Myometrial cell (primary cell): Measurements from ENCODE around the gene HLA-DQB2. TPM values are rescaled to one million over a fixed set of nuclear protein-coding genes. Genes with fewer than 3 reads are reported as not detected.

Experiments
- total RNA-seq: library from RNA; depleted of rRNA; stranded (reverse); fragments of >200 nt; gene quantifications from 2 replicates; pipeline ENCODE4 v1.2.3, GENCODE V29; 2015

HLA-DQB2 gene
- not detected in 2 replicates for total RNA-seq

DNA sequence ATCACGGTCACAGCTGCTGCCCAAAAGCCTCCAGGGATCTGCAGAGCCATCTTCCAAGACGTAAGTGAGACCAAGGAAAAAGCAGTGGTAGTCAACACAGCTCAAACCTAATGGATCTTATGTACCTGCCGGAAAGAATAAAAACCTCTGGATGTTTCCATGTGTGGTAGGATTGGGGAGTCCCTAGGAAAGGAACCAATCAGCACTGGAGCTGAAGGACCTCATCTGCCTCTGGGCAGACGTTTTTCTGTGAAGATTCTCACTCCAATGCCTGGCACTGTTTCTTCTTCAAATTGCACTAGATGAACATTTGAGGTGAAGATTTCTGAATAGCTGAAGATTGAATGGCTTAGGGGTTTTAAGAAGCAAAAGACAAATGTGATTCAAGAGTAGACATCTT is at the start of gene HLA-DQB2:
HLA-DQB2 (minus strand) TSS at position 112 of the 400 bp plus-strand sequence; CDS start at position 50, 62 bp downstream.

DNA sequence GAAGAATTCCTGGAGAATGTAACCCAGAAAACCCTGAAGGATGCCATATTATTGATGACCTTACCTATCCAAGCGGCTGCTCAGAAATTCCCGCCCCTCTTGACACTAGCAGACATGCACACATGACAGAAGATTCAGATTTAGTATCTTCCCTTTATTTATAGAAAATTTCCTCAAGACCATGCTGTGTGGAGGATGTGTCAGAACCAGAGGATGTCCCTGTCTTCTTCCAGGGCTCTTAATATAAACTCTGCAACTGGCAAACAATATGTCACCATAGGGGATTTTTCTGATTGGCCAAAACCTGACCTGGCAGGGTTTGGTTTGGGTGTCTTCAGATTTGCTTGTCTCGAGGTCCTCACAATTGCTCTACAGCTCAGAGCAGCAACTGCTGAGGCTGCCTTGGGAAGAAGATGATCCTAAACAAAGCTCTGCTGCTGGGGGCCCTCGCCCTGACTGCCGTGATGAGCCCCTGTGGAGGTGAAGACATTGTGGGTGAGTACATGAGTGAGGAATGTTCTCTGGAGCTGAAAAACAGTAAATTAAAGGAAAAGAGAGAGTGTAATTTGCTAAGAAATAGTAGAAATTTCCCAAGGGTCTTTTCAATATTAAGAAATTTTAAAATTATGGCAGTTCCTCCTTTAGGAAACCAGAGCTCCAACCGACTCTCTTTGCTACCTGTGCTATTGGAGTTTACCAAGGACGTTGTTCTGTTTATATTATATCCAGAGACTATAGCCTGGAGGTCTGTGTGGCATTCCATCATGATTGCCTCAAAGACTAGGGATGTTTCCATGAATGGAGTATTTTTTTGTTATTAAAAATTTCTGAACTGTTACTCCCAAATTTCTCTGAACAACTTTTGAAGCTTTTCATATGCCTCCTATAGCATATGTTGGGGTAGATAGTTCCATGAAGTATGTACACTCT is 22.0 kb downstream of the HLA-DQB2 start, which contains the start of gene HLA-DQA2:
HLA-DQA2 (plus strand) TSS at position 361 of the 930 bp plus-strand sequence; CDS start at position 414, 53 bp downstream.

Other genes with a start within 250 kb of the HLA-DQB2 start
- gene HLA-DRB5, start 233.2 kb downstream of the HLA-DQB2 start, total RNA-seq, result not detected in 2 replicates
- not detected in 2 replicates for gene HLA-DRB1, start 173.7 kb downstream of the HLA-DQB2 start, total RNA-seq
- gene HLA-DQA1, start 126.1 kb downstream of the HLA-DQB2 start, total RNA-seq, result not detected in 2 replicates
- gene HLA-DQB1, start 96.9 kb downstream of the HLA-DQB2 start, total RNA-seq, result not detected in 2 replicates
- not detected in 2 replicates for gene HLA-DQA2, start 22.1 kb downstream of the HLA-DQB2 start, total RNA-seq
- 0.29 and 1.1 TPM in 2 replicates for gene HLA-DOB, start 53.5 kb upstream of the HLA-DQB2 start, total RNA-seq
- gene TAP2, start 75.2 kb upstream of the HLA-DQB2 start, total RNA-seq, result 13.8 and 15.6 TPM in 2 replicates
- 77.6 and 79.8 TPM in 2 replicates for gene PSMB8, start 80.5 kb upstream of the HLA-DQB2 start, total RNA-seq
- 43.8 and 54.9 TPM in 2 replicates for gene TAP1, start 90.2 kb upstream of the HLA-DQB2 start, total RNA-seq
- gene PSMB9, start 90.7 kb upstream of the HLA-DQB2 start, total RNA-seq, result 29.4 and 34.6 TPM in 2 replicates
- not detected in 2 replicates for gene HLA-DMB, start 177.5 kb upstream of the HLA-DQB2 start, total RNA-seq
- 0.29 and 4.1 TPM in 2 replicates for gene HLA-DMA, start 189.6 kb upstream of the HLA-DQB2 start, total RNA-seq
- gene BRD2, start 205.1 kb upstream of the HLA-DQB2 start, total RNA-seq, result 89.4 and 124 TPM in 2 replicates
- gene HLA-DOA, start 246.1 kb upstream of the HLA-DQB2 start, total RNA-seq, result not detected in 2 replicates